Right lobe of liver (tissue), 6 donors: ENCODE measurements around the gene SVOPL. TPM values are rescaled to one million over a fixed set of nuclear protein-coding genes. Genes with fewer than 3 reads are reported as not detected.
A peak's percentile ranks its signal among the peaks of the same experiment; 100 is the strongest.

Experiments used
- ATAC-seq, 4 donors: fragments of 200-7000 bp; cut with Tn5 transposase; one replicate each; pipeline ENCODE4 v1.9.1; 2020; ENCODE audit warnings: mild to moderate bottlenecking in 4 of 4, moderate library complexity in 4 of 4
- DNase-seq, 3 donors: peaks; one replicate each; pipeline ENCODE4 v3.0.0-alpha.2; 2020
- H3K27ac ChIP-seq, 3 donors: fragments of 200-600 bp; one replicate each; pipeline ENCODE4 v1.8.0; 2022
- H3K27me3 ChIP-seq, 2 donors: fragments of 200-600 bp; one replicate each; pipeline ENCODE4 v1.8.0; 2022
- H3K36me3 ChIP-seq, 4 donors: fragments of 200-600 bp; sonication (generic) in 1 of 4; one replicate each; pipeline versions ENCODE4 v1.5.1 to v1.8.0; 2017 to 2022; ENCODE audit warnings: control low read depth in 1 of 4
- H3K4me1 ChIP-seq, 4 donors: fragments of 200-600 bp; sonication (generic) in 1 of 4; one replicate each; pipeline versions ENCODE4 v1.5.1 to v1.8.0; 2017 to 2022; ENCODE audit warnings: control low read depth in 1 of 4
- H3K4me3 ChIP-seq, 3 donors: fragments of 200-600 bp; one replicate each; pipeline ENCODE4 v1.8.0; 2022
- H3K9me3 ChIP-seq, 4 donors: fragments of 200-600 bp; sonication (generic) in 1 of 4; one replicate each; pipeline versions ENCODE4 v1.5.1 to v1.8.0; 2017 to 2022; ENCODE audit warnings: control low read depth in 1 of 4
- POLR2A ChIP-seq: fragments of 450-650 bp; IDR thresholded peaks from one replicate; pipeline ENCODE4 v1.6.1; 2017; ENCODE audit warnings: antibody characterized with exemption, mild to moderate bottlenecking
- WGBS: methylation state at CpG from one replicate; pipeline ENCODE4 v1.1.6; 2018; ENCODE audit warnings: low coverage, low lambda C conversion rate; ENCODE audit not compliant: insufficient coverage; ENCODE audit errors: missing lambda C conversion rate; 5-methylcytosine and 5-hydroxymethylcytosine counted together
- intact Hi-C, 2 donors: fragments of 100-400 bp; cut with DNase I; formaldehyde crosslinking; loops; one replicate each; pipeline versions ENCODE4 v1.11.2 to v1.14.1; 2022
- total RNA-seq, 6 experiments: library from RNA; depleted of rRNA in 2 of 6; stranded (reverse); fragments of >200 nt in 2 of 6; fragmentation: NEBNext Ultra II Directional in 3 of 6; extraction: Animal tissue kit (Norgen Biotek cat#: 25700) in 3 of 6; gene quantifications; one replicate each; pipeline versions ENCODE4 v1.1.0 to v1.2.4, GENCODE V29; 2016 to 2023
- TF ChIP-seq, protein P1 (sequence below), 4 donors: fragments of 200-600 bp in 3 of 4; fragments of 450-650 bp in 1 of 4; IDR thresholded peaks; one replicate each; pipeline versions ENCODE4 v1.5.1 to v1.8.0; 2016 to 2022; ENCODE audit warnings: antibody characterized with exemption in 4 of 4, mild to moderate bottlenecking in 2 of 4
- donor health status: DM: no; HTN: yes; CAD: no.
- donor health status: DM: no; HTN: no; CAD: no.
- donor health status: DM: no; HTN: no; CAD: no.
- donor health status: DM: no; HTN: yes; CAD: no.
- donor health status: DM: no; HTN: yes; CAD: no.

Gene SVOPL
- total RNA-seq, 6 experiments from 2014 or later = not detected

DNA sequence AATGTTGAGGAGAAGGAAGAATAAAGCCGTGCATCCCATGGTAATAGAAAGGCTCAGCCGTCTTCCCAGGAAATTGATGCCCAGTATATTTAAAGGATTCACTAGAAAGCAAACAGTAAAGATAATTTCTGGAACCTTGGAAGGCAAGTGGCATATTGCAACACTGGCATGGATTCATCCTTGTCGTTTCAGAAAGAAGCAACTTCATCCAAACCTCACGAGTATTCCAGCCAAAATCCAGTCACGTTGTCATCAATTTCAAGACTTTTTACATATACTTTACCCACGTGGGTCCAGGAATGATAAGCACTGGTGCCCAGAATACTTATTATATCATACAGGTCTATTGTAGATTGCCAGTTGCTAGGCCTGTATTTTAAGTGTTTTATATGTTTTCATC lies 73.8 kb downstream of the SVOPL start:
- no peak for ATAC-seq

DNA sequence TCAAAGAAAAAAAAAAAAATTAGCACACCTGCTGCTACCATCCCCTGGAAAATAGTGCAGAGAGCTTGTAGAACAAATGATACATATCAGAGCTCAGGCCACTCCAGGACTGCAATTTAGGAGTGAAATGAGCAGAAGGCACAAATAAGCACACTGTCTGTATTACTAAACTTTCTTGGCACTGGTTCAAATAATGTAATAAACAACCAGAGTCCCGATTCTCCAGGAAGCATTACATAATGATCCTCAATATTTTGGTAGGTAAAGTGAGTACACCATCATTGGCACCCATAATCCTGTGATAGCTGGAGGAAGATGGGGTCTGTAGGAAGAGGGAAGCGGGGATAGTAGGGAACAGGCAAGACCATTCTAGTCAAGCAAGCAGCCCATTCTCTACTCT lies 74.3 kb downstream of the SVOPL start:
- intact Hi-C loops = no loop called here
- WGBS = 57% methylated on average over 2 of the region's 2 CpGs
- no peak overlapping the region for H3K27ac ChIP-seq
- no peaks in the 10 kb centered on the region for H3K27me3 ChIP-seq
- DNase-seq (no peak), ATAC-seq (peak in 3 of 4 donors; percentile 17 to 42 (median 24))
- H3K36me3 ChIP-seq = no peaks in the 10 kb centered on the region
- no peaks in the 10 kb centered on the region for H3K9me3 ChIP-seq
- H3K4me3 ChIP-seq = no peak overlapping the region
- no peaks in the 10 kb centered on the region for H3K4me1 ChIP-seq
- TF ChIP-seq, protein P1, sequence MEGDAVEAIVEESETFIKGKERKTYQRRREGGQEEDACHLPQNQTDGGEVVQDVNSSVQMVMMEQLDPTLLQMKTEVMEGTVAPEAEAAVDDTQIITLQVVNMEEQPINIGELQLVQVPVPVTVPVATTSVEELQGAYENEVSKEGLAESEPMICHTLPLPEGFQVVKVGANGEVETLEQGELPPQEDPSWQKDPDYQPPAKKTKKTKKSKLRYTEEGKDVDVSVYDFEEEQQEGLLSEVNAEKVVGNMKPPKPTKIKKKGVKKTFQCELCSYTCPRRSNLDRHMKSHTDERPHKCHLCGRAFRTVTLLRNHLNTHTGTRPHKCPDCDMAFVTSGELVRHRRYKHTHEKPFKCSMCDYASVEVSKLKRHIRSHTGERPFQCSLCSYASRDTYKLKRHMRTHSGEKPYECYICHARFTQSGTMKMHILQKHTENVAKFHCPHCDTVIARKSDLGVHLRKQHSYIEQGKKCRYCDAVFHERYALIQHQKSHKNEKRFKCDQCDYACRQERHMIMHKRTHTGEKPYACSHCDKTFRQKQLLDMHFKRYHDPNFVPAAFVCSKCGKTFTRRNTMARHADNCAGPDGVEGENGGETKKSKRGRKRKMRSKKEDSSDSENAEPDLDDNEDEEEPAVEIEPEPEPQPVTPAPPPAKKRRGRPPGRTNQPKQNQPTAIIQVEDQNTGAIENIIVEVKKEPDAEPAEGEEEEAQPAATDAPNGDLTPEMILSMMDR (IDR thresholded peaks at IDR 0.05) = no peak
- no peak for TF ChIP-seq POLR2A

More for the DNA sequence above, 73.8 kb downstream of the SVOPL start:
- Histone ChIP-seq H3K9me3 (no peaks in the 10 kb centered on the region), H3K27ac (no peak overlapping the region), H3K27me3 (no peaks in the 10 kb centered on the region), H3K4me3 (no peak overlapping the region), H3K4me1 (no peaks in the 10 kb centered on the region), H3K36me3 (no peaks in the 10 kb centered on the region)
- TF ChIP-seq, protein P1 (IDR thresholded peaks at IDR 0.05) = no peak
- no peak for TF ChIP-seq POLR2A
- WGBS = 75% methylated on average over 6 of the region's 6 CpGs
- DNase-seq = no peak
- intact Hi-C loops = no loop called here

DNA sequence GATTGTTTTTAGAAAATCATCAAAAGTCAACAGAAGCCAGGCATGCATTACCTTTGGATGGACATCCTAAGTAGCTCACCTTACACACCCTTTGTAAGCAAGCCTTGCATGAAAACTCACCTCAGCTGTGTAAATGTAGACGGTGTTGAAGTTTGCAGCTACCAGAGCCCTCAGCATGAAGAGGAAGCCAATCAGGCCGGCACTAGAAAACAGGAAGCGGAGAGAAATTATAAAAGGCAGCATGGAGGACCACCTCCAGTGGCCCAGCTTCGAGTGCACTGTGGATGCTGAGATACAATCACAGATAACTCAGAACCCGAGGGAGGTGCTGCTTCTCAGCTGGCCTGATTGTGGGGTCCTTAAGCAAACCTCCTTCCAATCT lies 75.3 kb downstream of the SVOPL start:
- Histone ChIP-seq H3K36me3 (no peaks in the 10 kb centered on the region), H3K4me3 (no peak overlapping the region), H3K4me1 (no peaks in the 10 kb centered on the region), H3K9me3 (no peaks in the 10 kb centered on the region), H3K27ac (no peak overlapping the region), H3K27me3 (no peaks in the 10 kb centered on the region)
- DNase-seq (no peak), ATAC-seq (no peak)
- 67% methylated on average over 3 of the region's 5 CpGs for WGBS
- intact Hi-C loops = no loop called here
- TF ChIP-seq, protein P1 (IDR thresholded peaks at IDR 0.05) = no peak
- TF ChIP-seq POLR2A = no peak

DNA sequence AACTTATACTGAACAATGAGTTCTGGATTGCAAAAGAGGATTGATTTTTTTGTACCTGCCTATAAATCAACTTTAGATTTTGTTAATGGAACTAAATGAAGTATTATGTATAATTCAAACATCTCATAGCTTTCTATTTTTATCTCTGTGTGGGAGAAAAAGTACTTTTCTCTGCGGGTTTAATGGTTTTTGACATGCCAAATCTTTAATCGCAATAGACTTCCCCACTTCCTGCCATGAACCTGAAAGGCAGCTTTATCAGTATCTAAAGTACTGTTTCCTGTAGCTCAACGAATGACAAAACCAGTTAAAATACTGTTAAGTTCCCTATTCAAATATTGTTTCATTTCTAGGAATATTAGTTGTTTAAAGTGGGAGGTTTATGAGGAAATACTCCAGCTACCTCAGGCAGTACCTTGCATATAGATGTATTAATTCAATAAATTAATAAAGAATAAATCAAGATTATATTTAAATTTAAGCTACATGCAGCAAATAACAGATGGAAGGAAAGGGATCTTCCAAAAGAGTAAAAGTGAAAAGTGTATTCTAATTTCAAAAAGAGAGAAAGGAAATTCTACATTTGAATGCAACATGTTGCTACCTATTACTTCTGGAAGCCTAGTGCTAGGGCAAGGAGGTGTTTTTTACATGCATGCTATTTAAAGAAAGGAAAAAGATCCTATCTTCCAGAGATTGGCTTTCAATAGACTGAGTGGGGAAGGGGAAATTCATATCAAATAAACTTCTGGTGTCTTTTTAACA lies 75.9 kb downstream of the SVOPL start:
- Histone ChIP-seq H3K27me3 (no peaks in the 10 kb centered on the region), H3K9me3 (no peaks in the 10 kb centered on the region), H3K4me3 (no peak overlapping the region), H3K27ac (no peak overlapping the region), H3K4me1 (no peaks in the 10 kb centered on the region), H3K36me3 (no peaks in the 10 kb centered on the region)
- TF ChIP-seq, protein P1 (IDR thresholded peaks at IDR 0.05) = no peak
- TF ChIP-seq POLR2A = no peak
- DNase-seq (no peak), ATAC-seq (no peak)
- 29% methylated on average over 3 of the region's 3 CpGs for WGBS
- intact Hi-C loops = no loop called here
